Right lobe of liver (tissue), 6 donors: ENCODE data around the gene PYDC2. TPM values are rescaled to one million over a fixed set of nuclear protein-coding genes. Genes with fewer than 3 reads are reported as not detected.

Experiments
- ATAC-seq, 4 donors: fragments of 200-7000 bp; cut with Tn5 transposase; one replicate each; pipeline ENCODE4 v1.9.1; 2020; ENCODE audit warnings: mild to moderate bottlenecking in 4 of 4, moderate library complexity in 4 of 4
- DNase-seq, 3 donors: peaks; one replicate each; pipeline ENCODE4 v3.0.0-alpha.2; 2020
- H3K27ac ChIP-seq, 3 donors: fragments of 200-600 bp; one replicate each; pipeline ENCODE4 v1.8.0; 2022
- H3K27me3 ChIP-seq, 2 donors: fragments of 200-600 bp; one replicate each; pipeline ENCODE4 v1.8.0; 2022
- H3K36me3 ChIP-seq, 4 donors: fragments of 200-600 bp; sonication (generic) in 1 of 4; one replicate each; pipeline versions ENCODE4 v1.5.1 to v1.8.0; 2017 to 2022; ENCODE audit warnings: control low read depth in 1 of 4
- H3K4me1 ChIP-seq, 4 donors: fragments of 200-600 bp; sonication (generic) in 1 of 4; one replicate each; pipeline versions ENCODE4 v1.5.1 to v1.8.0; 2017 to 2022; ENCODE audit warnings: control low read depth in 1 of 4
- H3K4me3 ChIP-seq, 3 donors: fragments of 200-600 bp; one replicate each; pipeline ENCODE4 v1.8.0; 2022
- H3K9me3 ChIP-seq, 4 donors: fragments of 200-600 bp; sonication (generic) in 1 of 4; one replicate each; pipeline versions ENCODE4 v1.5.1 to v1.8.0; 2017 to 2022; ENCODE audit warnings: control low read depth in 1 of 4
- CTCF ChIP-seq, 4 donors: fragments of 200-600 bp in 3 of 4; fragments of 450-650 bp in 1 of 4; IDR thresholded peaks; one replicate each; pipeline versions ENCODE4 v1.5.1 to v1.8.0; 2016 to 2022; ENCODE audit warnings: antibody characterized with exemption in 4 of 4, mild to moderate bottlenecking in 2 of 4
- POLR2A ChIP-seq: fragments of 450-650 bp; IDR thresholded peaks from one replicate; pipeline ENCODE4 v1.6.1; 2017; ENCODE audit warnings: antibody characterized with exemption, mild to moderate bottlenecking
- WGBS: methylation state at CpG from one replicate; pipeline ENCODE4 v1.1.6; 2018; ENCODE audit warnings: low coverage, low lambda C conversion rate; ENCODE audit not compliant: insufficient coverage; ENCODE audit errors: missing lambda C conversion rate; 5-methylcytosine and 5-hydroxymethylcytosine counted together
- intact Hi-C, 2 donors: fragments of 100-400 bp; cut with DNase I; formaldehyde crosslinking; loops; one replicate each; pipeline versions ENCODE4 v1.11.2 to v1.14.1; 2022
- long read RNA-seq: library from polyadenylated mRNA; unstranded; transcript quantifications from one replicate; pipeline ENCODE4 v2.0.0, GENCODE V29; 2019
- total RNA-seq, 6 experiments: library from RNA; depleted of rRNA in 2 of 6; stranded (reverse); fragments of >200 nt in 2 of 6; fragmentation: NEBNext Ultra II Directional in 3 of 6; extraction: Animal tissue kit (Norgen Biotek cat#: 25700) in 3 of 6; gene quantifications; one replicate each; pipeline versions ENCODE4 v1.1.0 to v1.2.4, GENCODE V29; 2016 to 2023
- donor health status: DM: no; HTN: yes; CAD: no.
- donor health status: DM: no; HTN: no; CAD: no.
- donor health status: DM: no; HTN: no; CAD: no.
- donor health status: DM: no; HTN: yes; CAD: no.
- donor health status: DM: no; HTN: yes; CAD: no.

The PYDC2 gene
- total RNA-seq, result not detected
- long read RNA-seq, result 0 reads

- no peak within 1 kb of the TSS for H3K27ac ChIP-seq
- no peak for DNase-seq
- no peak for ATAC-seq
- WGBS, result 73% methylated on average over 2 of the region's 3 CpGs
- H3K4me1 ChIP-seq, result no peaks in the 10 kb centered on the region
- TF ChIP-seq CTCF (IDR thresholded peaks at IDR 0.05) (no peak), POLR2A (no peak)
- H3K36me3 ChIP-seq, result no peaks in the 10 kb centered on the region
- no peaks in the 10 kb centered on the region for H3K27me3 ChIP-seq
- intact Hi-C loops, result no loop called here
- no peak within 1 kb of the TSS for H3K4me3 ChIP-seq
- H3K9me3 ChIP-seq, result no peaks in the 10 kb centered on the region
Measured at GRCh38 chr3:191461113-191461595, at the start of gene PYDC2. Gene PYDC2 (plus strand): TSS chr3:191461163. CDS start chr3:191461163, 0 bp downstream.

DNA sequence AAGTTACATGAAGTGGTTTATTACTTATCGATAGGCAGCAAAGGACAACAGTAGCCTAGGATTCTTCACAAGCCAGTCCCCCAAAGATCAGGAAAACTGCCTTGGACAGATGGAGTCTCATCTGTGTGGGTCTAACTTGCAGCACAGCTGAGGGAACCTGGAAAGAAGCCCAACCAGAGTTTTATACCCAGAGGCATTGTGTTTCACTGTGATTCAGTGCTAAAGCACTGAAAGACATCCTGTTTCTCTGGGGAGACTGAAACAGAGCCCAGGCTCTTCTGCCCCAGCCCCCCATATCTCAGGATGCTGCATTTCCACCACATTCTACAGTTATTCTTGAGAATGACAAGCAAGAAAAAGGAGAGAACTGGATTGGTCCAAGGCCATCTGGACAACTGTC is 48.2 kb upstream of the PYDC2 start:
- Histone ChIP-seq H3K36me3 (no peaks in the 10 kb centered on the region), H3K4me1 (no peaks in the 10 kb centered on the region), H3K9me3 (no peaks in the 10 kb centered on the region), H3K27me3 (no peaks in the 10 kb centered on the region), H3K27ac (no peak overlapping the region), H3K4me3 (no peak overlapping the region)
- TF ChIP-seq CTCF (IDR thresholded peaks at IDR 0.05) (no peak), POLR2A (no peak)
- no peak for ATAC-seq
- WGBS, result 83% methylated on average over 1 of the region's 1 CpG
- DNase-seq, result no peak
- intact Hi-C loops, result no loop called here

GRCh38 chr3:191414286-191414685 is 46.7 kb upstream of the PYDC2 start:
- intact Hi-C loops, result no loop called here
- Histone ChIP-seq H3K27ac (no peak overlapping the region), H3K4me1 (no peaks in the 10 kb centered on the region), H3K4me3 (no peak overlapping the region), H3K27me3 (no peaks in the 10 kb centered on the region), H3K9me3 (no peaks in the 10 kb centered on the region), H3K36me3 (no peaks in the 10 kb centered on the region)
- no peak for TF ChIP-seq CTCF (IDR thresholded peaks at IDR 0.05)
- no peak for TF ChIP-seq POLR2A
- ATAC-seq (no peak), DNase-seq (no peak)
- WGBS, result 20% methylated on average over 2 of the region's 2 CpGs

GRCh38 chr3:191414732-191415131 is 46.2 kb upstream of the PYDC2 start:
- TF ChIP-seq CTCF (IDR thresholded peaks at IDR 0.05) (no peak), POLR2A (no peak)
- WGBS, result 80% methylated on average over 1 of the region's 1 CpG
- Histone ChIP-seq H3K36me3 (no peaks in the 10 kb centered on the region), H3K4me3 (no peak overlapping the region), H3K27me3 (no peaks in the 10 kb centered on the region), H3K4me1 (no peaks in the 10 kb centered on the region), H3K9me3 (no peaks in the 10 kb centered on the region), H3K27ac (no peak overlapping the region)
- ATAC-seq (no peak), DNase-seq (no peak)
- intact Hi-C loops, result no loop called here

GRCh38 chr3:191415566-191415965 is 45.4 kb upstream of the PYDC2 start:
- TF ChIP-seq CTCF (IDR thresholded peaks at IDR 0.05), result no peak
- TF ChIP-seq POLR2A, result no peak
- intact Hi-C loops, result no loop called here
- Histone ChIP-seq H3K4me3 (no peak overlapping the region), H3K27me3 (no peaks in the 10 kb centered on the region), H3K4me1 (no peaks in the 10 kb centered on the region), H3K36me3 (no peaks in the 10 kb centered on the region), H3K27ac (no peak overlapping the region), H3K9me3 (no peaks in the 10 kb centered on the region)
- WGBS, result 80% methylated on average over 6 of the region's 9 CpGs
- DNase-seq (no peak), ATAC-seq (no peak)
